Sigmoid colon (tissue), 7 donors: ENCODE data around the gene ABCA1. TPM values are rescaled to one million over a fixed set of nuclear protein-coding genes. Genes with fewer than 3 reads are reported as not detected.
A peak's percentile ranks its signal among the peaks of the same experiment; 100 is the strongest.
"Not testable (repeated sequence)": the region's sequence is repeated elsewhere in the genome, so short reads cannot be mapped to it uniquely, and the experiment has no call there.

Source experiments
- DNase-seq: peaks from one replicate; pipeline ENCODE4 v3.0.0-alpha.2; 2019
- H3K27ac ChIP-seq, 4 donors: fragments of 200-600 bp; sonication (generic); one replicate each; pipeline ENCODE4 v1.5.1; 2016 to 2019; ENCODE audit warnings: mild to moderate bottlenecking in 1 of 4
- H3K27me3 ChIP-seq, 3 donors: fragments of 200-600 bp; sonication (generic); one replicate each; pipeline ENCODE4 v1.5.1; 2019; ENCODE audit warnings: mild to moderate bottlenecking in 1 of 3
- H3K36me3 ChIP-seq, 4 donors: fragments of 200-600 bp; sonication (generic); one replicate each; pipeline ENCODE4 v1.5.1; 2016 to 2019
- H3K4me1 ChIP-seq, 4 donors: fragments of 200-600 bp; sonication (generic); one replicate each; pipeline ENCODE4 v1.5.1; 2017 to 2019
- H3K4me3 ChIP-seq, 4 donors: fragments of 200-600 bp; sonication (generic); one replicate each; pipeline ENCODE4 v1.5.1; 2017 to 2019; ENCODE audit warnings: mild to moderate bottlenecking in 2 of 4, moderate library complexity in 1 of 4
- H3K9me3 ChIP-seq, 4 donors: fragments of 200-600 bp in 3 of 4; sonication (generic) in 3 of 4; one replicate each; pipeline versions ENCODE4 v1.5.1 to v1.6.1; 2013 to 2019
- CTCF ChIP-seq, 4 experiments: fragments of 450-650 bp in 3 of 4; fragments of 200-600 bp in 1 of 4; IDR thresholded peaks; one replicate each; pipeline ENCODE4 v1.5.1; 2016 to 2019; ENCODE audit warnings: antibody characterized with exemption in 4 of 4, mild to moderate bottlenecking in 3 of 4, moderate library complexity in 2 of 4
- EP300 ChIP-seq, 4 donors: sonication (generic); formaldehyde crosslinking; IDR thresholded peaks; one replicate each; pipeline ENCODE4 v1.6.1; 2017; ENCODE audit warnings: antibody characterized with exemption in 4 of 4
- POLR2A ChIP-seq, 2 donors: fragments of 450-650 bp; IDR thresholded peaks; one replicate each; pipeline ENCODE4 v1.6.1; 2016; ENCODE audit warnings: antibody characterized with exemption in 2 of 2, mild to moderate bottlenecking in 2 of 2, moderate library complexity in 2 of 2
- POLR2AphosphoS5 ChIP-seq, 4 donors: sonication (generic); formaldehyde crosslinking; IDR thresholded peaks; one replicate each; pipeline ENCODE4 v1.6.1; 2017; ENCODE audit warnings: antibody characterized with exemption in 4 of 4
- WGBS, 2 donors: extraction: QIAGEN DNeasy Blood & Tissue Kit; methylation state at CpG; one replicate each; pipeline ENCODE4 v1.1.7; 2013; 5-methylcytosine and 5-hydroxymethylcytosine counted together
- intact Hi-C: fragments of 100-400 bp; cut with DNase I; formaldehyde crosslinking; loops from one replicate; pipeline ENCODE4 v1.15.1; 2023
- polyA plus RNA-seq, 3 donors: library from polyadenylated mRNA; stranded (reverse); fragments of 200-250 nt; gene quantifications; one replicate each; pipeline ENCODE4 v1.2.3, GENCODE V29; 2013
- total RNA-seq, 4 donors: library from RNA; depleted of rRNA; stranded (reverse); fragments of >200 nt; gene quantifications; one replicate each; pipeline ENCODE4 v1.1.0, GENCODE V29; 2016
- donor health status: healthy with polysubstance abuse.
- donor health status: Bipolar disorder and iron deficiency.
- donor health status: healthy.

ABCA1 gene
- total and polyA plus RNA-seq, 7 donors: 2.4 to 110 (median 76.7) TPM

GRCh38 chr9:104858846-104859245 is 69.1 kb downstream of the ABCA1 start:
- Histone ChIP-seq H3K9me3 (no peaks in the 10 kb centered on the region), H3K4me3 (no peak overlapping the region), H3K27me3 (no peaks in the 10 kb centered on the region), H3K27ac (peak overlapping the region in 2 of 4 donors; percentile 31 to 40), H3K36me3 (peaks cover 8 to 77% (median 30%) of the 10 kb centered on the region in 4 donors), H3K4me1 (peaks cover 0 to 80% (median 54%) of the 10 kb centered on the region in 4 donors)
- WGBS, 2 donors: 48 to 60% methylated on average over 1 of the region's 1 CpG
- intact Hi-C loops: no loop called here
- TF ChIP-seq POLR2A (IDR thresholded peaks at IDR 0.05) (no peak), CTCF (IDR thresholded peaks at IDR 0.05) (no peak), POLR2AphosphoS5 (IDR thresholded peaks at IDR 0.05) (no peak), EP300 (IDR thresholded peaks at IDR 0.05) (no peak)
- no peak for DNase-seq

- intact Hi-C loops: no loop called here
- Histone ChIP-seq H3K27me3 (no peaks in the 10 kb centered on the region), H3K36me3 (peaks cover 9 to 82% (median 31%) of the 10 kb centered on the region in 4 donors), H3K27ac (peak overlapping the region in 2 of 4 donors; percentile 12 to 40), H3K4me3 (no peak overlapping the region), H3K9me3 (no peaks in the 10 kb centered on the region), H3K4me1 (peaks cover 0 to 80% (median 51%) of the 10 kb centered on the region in 4 donors)
- no peak for DNase-seq
- no peak for TF ChIP-seq POLR2A (IDR thresholded peaks at IDR 0.05)
- TF ChIP-seq POLR2AphosphoS5 (IDR thresholded peaks at IDR 0.05): peak in 2 of 4 donors; percentile 14 to 19
- 83 to 87% methylated on average over 4 of the region's 4 CpGs for WGBS, 2 donors
Measured at GRCh38 chr9:104858271-104858670, 69.7 kb downstream of the ABCA1 start.

DNA sequence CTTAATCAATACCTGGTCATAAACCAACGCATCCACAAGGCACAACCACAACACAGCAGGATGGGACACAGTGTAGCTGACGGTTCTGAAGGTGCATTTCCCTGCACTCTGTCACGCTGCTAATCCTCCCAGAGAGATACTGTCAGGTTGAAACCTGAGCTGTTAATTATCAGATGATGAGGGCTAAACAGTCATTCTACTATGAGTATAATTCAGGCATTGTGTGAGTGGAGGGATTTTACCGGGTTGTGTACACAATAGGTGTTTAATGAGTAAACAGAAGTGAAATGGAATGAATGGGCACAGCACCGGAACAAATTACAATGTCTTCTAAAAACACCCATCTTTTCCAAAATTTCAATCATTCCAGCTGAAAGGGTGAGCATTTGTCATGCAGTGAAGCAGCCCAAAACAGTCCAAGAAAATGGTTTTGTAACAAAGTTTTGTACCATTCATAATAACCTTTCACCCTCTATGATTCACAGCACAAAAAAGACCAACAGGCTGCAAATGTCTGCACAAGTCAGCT is 71.5 kb downstream of the ABCA1 start:
- 23 to 64% methylated on average over 5 of the region's 5 CpGs for WGBS, 2 donors
- Histone ChIP-seq H3K9me3 (no peaks in the 10 kb centered on the region), H3K36me3 (peaks cover 16 to 95% (median 31%) of the 10 kb centered on the region in 4 donors), H3K4me3 (no peak overlapping the region), H3K27me3 (no peaks in the 10 kb centered on the region), H3K27ac (no peak overlapping the region), H3K4me1 (peaks cover 0 to 80% (median 50%) of the 10 kb centered on the region in 4 donors)
- intact Hi-C loops: no loop called here
- TF ChIP-seq CTCF (IDR thresholded peaks at IDR 0.05) (no peak), EP300 (IDR thresholded peaks at IDR 0.05) (no peak), POLR2A (IDR thresholded peaks at IDR 0.05) (no peak), POLR2AphosphoS5 (IDR thresholded peaks at IDR 0.05) (no peak)
- no peak for DNase-seq

DNA sequence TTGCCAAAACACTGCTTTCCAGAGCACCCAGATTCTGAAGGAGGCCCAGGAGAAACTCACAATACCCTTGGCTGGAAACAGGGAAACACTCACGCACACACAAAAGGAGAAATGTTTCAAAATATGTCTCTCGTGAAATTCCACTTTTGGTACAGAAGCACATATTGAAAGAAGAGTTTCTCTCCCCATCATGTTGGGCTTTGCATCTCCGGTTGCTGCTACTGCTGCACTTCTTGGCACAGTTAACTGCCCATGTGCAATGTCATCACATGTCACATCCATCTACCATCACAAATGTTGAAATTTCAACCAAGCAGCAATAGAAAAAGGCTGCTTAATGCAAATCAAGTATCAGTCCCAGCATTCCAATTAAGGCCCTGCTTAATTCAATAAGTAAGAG is 72.1 kb downstream of the ABCA1 start:
- no peak overlapping the region for H3K4me3 ChIP-seq
- 89 to 93% methylated on average over 3 of the region's 3 CpGs for WGBS, 2 donors
- TF ChIP-seq EP300 (IDR thresholded peaks at IDR 0.05) (no peak), POLR2AphosphoS5 (IDR thresholded peaks at IDR 0.05) (peak in 1 of 4 donors; percentile 7), CTCF (IDR thresholded peaks at IDR 0.05) (no peak), POLR2A (IDR thresholded peaks at IDR 0.05) (no peak)
- no peaks in the 10 kb centered on the region for H3K27me3 ChIP-seq
- intact Hi-C loops: no loop called here
- peaks cover 0 to 86% (median 56%) of the 10 kb centered on the region in 4 donors for H3K4me1 ChIP-seq
- no peaks in the 10 kb centered on the region for H3K9me3 ChIP-seq
- H3K36me3 ChIP-seq: peaks cover 16 to 91% (median 26%) of the 10 kb centered on the region in 4 donors
- no peak overlapping the region for H3K27ac ChIP-seq
- DNase-seq: no peak

DNA sequence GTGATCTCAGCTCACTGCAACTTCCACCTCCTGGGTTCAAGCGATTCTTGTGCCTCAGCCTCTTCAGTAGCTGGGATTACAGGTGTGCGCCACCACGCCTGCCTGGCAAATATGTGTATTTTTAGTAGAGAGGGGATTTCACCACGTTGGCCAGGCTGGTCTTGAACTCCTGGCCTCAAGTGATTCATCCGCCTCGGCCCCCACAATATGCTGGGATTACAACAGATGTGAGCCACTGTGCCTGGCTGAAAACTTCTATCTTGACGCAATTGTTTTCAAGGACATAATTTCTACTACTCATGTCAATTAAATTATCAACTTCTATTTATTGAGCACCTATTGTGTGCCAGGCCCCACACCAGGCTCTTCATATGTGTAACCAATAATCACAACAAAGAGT is 72.7 kb downstream of the ABCA1 start:
- 86 to 90% methylated on average over 7 of the region's 7 CpGs for WGBS, 2 donors
- H3K9me3 ChIP-seq, DNase-seq, intact Hi-C loops, H3K27ac ChIP-seq, H3K27me3 ChIP-seq, H3K4me3 ChIP-seq: not testable (repeated sequence)
- Histone ChIP-seq H3K36me3 (peaks cover 16 to 85% (median 25%) of the 10 kb centered on the region in 4 donors), H3K4me1 (peaks cover 0 to 86% (median 54%) of the 10 kb centered on the region in 4 donors)

DNA sequence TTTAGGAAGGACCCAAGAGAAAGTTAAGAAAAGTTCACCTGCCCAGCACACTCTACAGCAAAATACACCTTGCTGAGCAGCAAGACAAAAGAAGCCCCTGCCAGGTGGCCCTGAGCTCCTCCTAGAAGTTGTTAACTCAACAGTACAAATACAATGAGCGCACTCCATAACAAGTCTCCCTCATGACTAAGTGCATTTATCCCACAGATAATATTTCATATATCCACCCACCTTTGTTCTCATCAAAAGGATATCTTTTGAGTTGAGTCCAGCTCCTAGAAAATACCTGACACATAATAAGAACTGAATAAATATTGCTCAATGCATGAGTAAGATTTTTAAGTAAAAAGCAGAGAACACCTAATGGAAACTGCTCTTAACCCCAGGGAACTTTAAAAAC is 73.3 kb downstream of the ABCA1 start:
- no peak overlapping the region for H3K27ac ChIP-seq
- H3K9me3 ChIP-seq: no peaks in the 10 kb centered on the region
- no peak overlapping the region for H3K4me3 ChIP-seq
- WGBS, 2 donors: 57 to 80% methylated on average over 1 of the region's 1 CpG
- H3K27me3 ChIP-seq: no peaks in the 10 kb centered on the region
- peaks cover 16 to 79% (median 25%) of the 10 kb centered on the region in 4 donors for H3K36me3 ChIP-seq
- intact Hi-C loops: no loop called here
- DNase-seq: no peak
- TF ChIP-seq EP300 (IDR thresholded peaks at IDR 0.05): no peak
- TF ChIP-seq POLR2A (IDR thresholded peaks at IDR 0.05): no peak
- TF ChIP-seq CTCF (IDR thresholded peaks at IDR 0.05): no peak
- no peak for TF ChIP-seq POLR2AphosphoS5 (IDR thresholded peaks at IDR 0.05)
- H3K4me1 ChIP-seq: peaks cover 0 to 85% (median 49%) of the 10 kb centered on the region in 4 donors
